ENCODE data around the gene KCNF1. TPM values are rescaled to one million over a fixed set of nuclear protein-coding genes. Genes with fewer than 3 reads are reported as not detected.

Gene KCNF1
- 19.6 TPM for total RNA-seq

GRCh38 chr2:10911291-10912075, at the start of gene KCNF1:
TSS of gene KCNF1 (plus strand) at chr2:10911934. CDS start at chr2:10912427, 493 bp downstream.

Small RNA genes within 50 kb of the gene (small RNA-seq; reads per million reads assigned to genes)
- not detected for gene AC079587.1

Other genes starting within 250 kb of the KCNF1 start
- gene NOL10, start 222.0 kb upstream of the KCNF1 start, total RNA-seq = 61.4 TPM
- 0.23 TPM for gene ATP6V1C2, start 190.3 kb upstream of the KCNF1 start, total RNA-seq
- gene PDIA6, start 99.1 kb upstream of the KCNF1 start, total RNA-seq = 122 TPM
- 8.1 TPM for gene SLC66A3, start 243.5 kb downstream of the KCNF1 start, total RNA-seq

Measured in diencephalon (tissue), 1 donor.